Measurements from ENCODE around the gene KCTD2. TPM values are rescaled to one million over a fixed set of nuclear protein-coding genes. Genes with fewer than 3 reads are reported as not detected.

Gene KCTD2
- total and polyA plus RNA-seq, 2 of the 13 experiments (the other 11 are each of a cell fraction or from before 2014, with no cell fraction given), result 28.3 to 32.6 TPM

DNA sequence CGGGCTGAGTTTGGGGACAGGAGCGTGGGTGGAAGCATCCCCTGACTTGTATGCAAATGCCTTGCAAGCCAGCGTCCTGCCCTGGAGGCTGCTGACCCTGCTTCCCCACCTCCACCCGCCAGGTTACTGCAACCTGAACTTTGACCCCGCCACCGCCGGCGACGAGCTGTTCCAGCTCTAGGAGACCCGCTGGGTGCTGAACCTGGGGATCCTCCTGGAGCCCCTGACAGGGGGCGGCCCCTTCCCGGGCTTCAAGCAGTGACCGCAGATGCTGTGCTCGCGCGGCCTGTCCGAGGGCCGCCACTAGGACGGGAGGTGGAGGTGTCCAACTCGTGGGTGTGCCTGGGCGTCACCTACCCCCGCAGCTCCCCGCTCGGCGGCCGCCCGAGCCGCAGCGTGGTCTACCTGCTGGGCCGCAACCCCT is 30.1 kb downstream of the KCTD2 start (continued):
- TF ChIP-seq PHF8 (CRISPR knock-in tag; IDR thresholded peaks at IDR 0.05) (peak; percentile 56), ZNF350 (CRISPR knock-in tag; IDR thresholded peaks at IDR 0.05; ENCODE audit: borderline replicate concordance, low read depth) (peak; percentile 72; the same call in 1 of the 2 replicates), ZFY (CRISPR knock-in tag; IDR thresholded peaks at IDR 0.05) (no peak; the same call in 1 of the 2 replicates), ZSCAN9 (CRISPR knock-in tag; IDR thresholded peaks at IDR 0.05; ENCODE audit: borderline replicate concordance) (peak; percentile 72; the same call in 1 of the 2 replicates), ZNF747 (CRISPR knock-in tag; IDR thresholded peaks at IDR 0.05; ENCODE audit: borderline replicate concordance) (peak; percentile 33; the same call in 1 of the 2 replicates), CBX5 (CRISPR knock-in tag; IDR thresholded peaks at IDR 0.05; ENCODE audit: borderline replicate concordance) (peak; percentile 69; the same call in 1 of the 2 replicates), ATF4 (CRISPR knock-in tag; IDR thresholded peaks at IDR 0.05) (0 out of 4 replicates have a peak, but pooled peaks of 1 of the 2 experiments have one; percentile 23), ETV5 (CRISPR knock-in tag; IDR thresholded peaks at IDR 0.05; ENCODE audit: borderline replicate concordance) (peak; percentile 67; the same call in 1 of the 2 replicates), HIVEP1 (CRISPR knock-in tag; IDR thresholded peaks at IDR 0.05) (peak; percentile 94; the same call in 1 of the 2 replicates), NR2C2 (CRISPR knock-in tag; IDR thresholded peaks at IDR 0.05; ENCODE audit: borderline replicate concordance) (peak; percentile 94), GATAD2A (CRISPR knock-in tag; IDR thresholded peaks at IDR 0.05) (peak; percentile 90), TEAD2 (CRISPR knock-in tag; IDR thresholded peaks at IDR 0.05) (no peak), ZNF281 (CRISPR knock-in tag; IDR thresholded peaks at IDR 0.05; ENCODE audit: borderline replicate concordance) (peak; percentile 89), POLR2G (IDR thresholded peaks at IDR 0.05; ENCODE audit: low read depth, low read length) (0 out of 2 replicates have a peak, but pooled peaks have one; percentile 30), SMAD3 (CRISPR knock-in tag; IDR thresholded peaks at IDR 0.05) (0 out of 2 replicates have a peak, but pooled peaks have one; percentile 55), BHLHE40 (IDR thresholded peaks at IDR 0.05; ENCODE audit: low read length) (no peak), XRCC5 (optimal IDR thresholded peaks at IDR 0.05; ENCODE audit: low read length) (no peak), ZNF577 (CRISPR knock-in tag; IDR thresholded peaks at IDR 0.05; ENCODE audit: borderline replicate concordance, low read depth) (no peak), NFIB (CRISPR knock-in tag; IDR thresholded peaks at IDR 0.05; ENCODE audit: borderline replicate concordance) (no peak), HDAC2 (CRISPR knock-in tag; IDR thresholded peaks at IDR 0.05) (peak; percentile 84), SP5 (CRISPR knock-in tag; IDR thresholded peaks at IDR 0.05; ENCODE audit: borderline replicate concordance, low read depth) (peak; percentile 61; the same call in 1 of the 2 replicates)
- TF ChIP-seq, protein P1, sequence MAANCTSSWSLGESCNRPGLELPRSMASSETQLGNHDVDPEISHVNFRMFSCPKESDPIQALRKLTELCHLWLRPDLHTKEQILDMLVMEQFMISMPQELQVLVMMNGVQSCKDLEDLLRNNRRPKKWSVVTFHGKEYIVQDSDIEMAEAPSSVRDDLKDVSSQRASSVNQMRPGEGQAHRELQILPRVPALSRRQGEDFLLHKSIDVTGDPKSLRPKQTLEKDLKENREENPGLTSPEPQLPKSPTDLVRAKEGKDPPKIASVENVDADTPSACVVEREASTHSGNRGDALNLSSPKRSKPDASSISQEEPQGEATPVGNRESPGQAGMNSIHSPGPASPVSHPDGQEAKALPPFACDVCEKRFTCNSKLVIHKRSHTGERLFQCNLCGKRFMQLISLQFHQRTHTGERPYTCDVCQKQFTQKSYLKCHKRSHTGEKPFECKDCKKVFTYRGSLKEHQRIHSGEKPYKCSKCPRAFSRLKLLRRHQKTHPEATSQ (CRISPR knock-in tag; IDR thresholded peaks at IDR 0.05; ENCODE audit: borderline replicate concordance), result no peak
- TF ChIP-seq, protein P2, sequence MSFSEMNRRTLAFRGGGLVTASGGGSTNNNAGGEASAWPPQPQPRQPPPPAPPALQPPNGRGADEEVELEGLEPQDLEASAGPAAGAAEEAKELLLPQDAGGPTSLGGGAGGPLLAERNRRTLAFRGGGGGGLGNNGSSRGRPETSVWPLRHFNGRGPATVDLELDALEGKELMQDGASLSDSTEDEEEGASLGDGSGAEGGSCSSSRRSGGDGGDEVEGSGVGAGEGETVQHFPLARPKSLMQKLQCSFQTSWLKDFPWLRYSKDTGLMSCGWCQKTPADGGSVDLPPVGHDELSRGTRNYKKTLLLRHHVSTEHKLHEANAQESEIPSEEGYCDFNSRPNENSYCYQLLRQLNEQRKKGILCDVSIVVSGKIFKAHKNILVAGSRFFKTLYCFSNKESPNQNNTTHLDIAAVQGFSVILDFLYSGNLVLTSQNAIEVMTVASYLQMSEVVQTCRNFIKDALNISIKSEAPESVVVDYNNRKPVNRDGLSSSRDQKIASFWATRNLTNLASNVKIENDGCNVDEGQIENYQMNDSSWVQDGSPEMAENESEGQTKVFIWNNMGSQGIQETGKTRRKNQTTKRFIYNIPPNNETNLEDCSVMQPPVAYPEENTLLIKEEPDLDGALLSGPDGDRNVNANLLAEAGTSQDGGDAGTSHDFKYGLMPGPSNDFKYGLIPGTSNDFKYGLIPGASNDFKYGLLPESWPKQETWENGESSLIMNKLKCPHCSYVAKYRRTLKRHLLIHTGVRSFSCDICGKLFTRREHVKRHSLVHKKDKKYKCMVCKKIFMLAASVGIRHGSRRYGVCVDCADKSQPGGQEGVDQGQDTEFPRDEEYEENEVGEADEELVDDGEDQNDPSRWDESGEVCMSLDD (CRISPR knock-in tag; IDR thresholded peaks at IDR 0.05; ENCODE audit: borderline replicate concordance), result peak; percentile 16; the same call in 1 of the 2 replicates

Data from HepG2 (cell line).